HG03571 (cell line): ENCODE measurements around the gene LRRC2.
"Not testable (repeated sequence)": the region's sequence is repeated elsewhere in the genome, so short reads cannot be mapped to it uniquely, and the experiment has no call there.

Source experiments
- ATAC-seq: cut with Tn5 transposase; IDR thresholded peaks from one replicate; pipeline ENCODE4 v1.9.1; 2021; ENCODE audit not compliant: unreplicated experiment

The LRRC2 gene

DNA sequence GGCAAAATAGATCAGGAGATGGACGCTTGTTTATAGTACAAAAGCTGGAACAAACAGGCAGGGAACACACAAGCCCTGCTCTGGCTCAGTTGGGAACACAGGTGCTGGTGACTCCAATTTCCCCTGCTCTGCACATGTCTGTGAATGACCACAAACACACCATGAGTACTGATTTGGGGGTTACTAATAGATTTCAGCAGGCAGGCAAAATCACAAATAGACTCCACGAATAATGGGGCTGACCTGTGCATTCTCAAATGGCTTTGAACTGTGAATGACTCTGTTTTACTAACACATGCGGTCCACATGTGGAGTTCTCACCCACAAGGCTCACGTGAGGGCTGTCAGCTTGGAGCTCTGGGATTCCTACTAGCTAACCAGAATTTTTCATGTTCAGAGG, 64.4 kb downstream of the LRRC2 start:
- no peak for ATAC-seq

DNA sequence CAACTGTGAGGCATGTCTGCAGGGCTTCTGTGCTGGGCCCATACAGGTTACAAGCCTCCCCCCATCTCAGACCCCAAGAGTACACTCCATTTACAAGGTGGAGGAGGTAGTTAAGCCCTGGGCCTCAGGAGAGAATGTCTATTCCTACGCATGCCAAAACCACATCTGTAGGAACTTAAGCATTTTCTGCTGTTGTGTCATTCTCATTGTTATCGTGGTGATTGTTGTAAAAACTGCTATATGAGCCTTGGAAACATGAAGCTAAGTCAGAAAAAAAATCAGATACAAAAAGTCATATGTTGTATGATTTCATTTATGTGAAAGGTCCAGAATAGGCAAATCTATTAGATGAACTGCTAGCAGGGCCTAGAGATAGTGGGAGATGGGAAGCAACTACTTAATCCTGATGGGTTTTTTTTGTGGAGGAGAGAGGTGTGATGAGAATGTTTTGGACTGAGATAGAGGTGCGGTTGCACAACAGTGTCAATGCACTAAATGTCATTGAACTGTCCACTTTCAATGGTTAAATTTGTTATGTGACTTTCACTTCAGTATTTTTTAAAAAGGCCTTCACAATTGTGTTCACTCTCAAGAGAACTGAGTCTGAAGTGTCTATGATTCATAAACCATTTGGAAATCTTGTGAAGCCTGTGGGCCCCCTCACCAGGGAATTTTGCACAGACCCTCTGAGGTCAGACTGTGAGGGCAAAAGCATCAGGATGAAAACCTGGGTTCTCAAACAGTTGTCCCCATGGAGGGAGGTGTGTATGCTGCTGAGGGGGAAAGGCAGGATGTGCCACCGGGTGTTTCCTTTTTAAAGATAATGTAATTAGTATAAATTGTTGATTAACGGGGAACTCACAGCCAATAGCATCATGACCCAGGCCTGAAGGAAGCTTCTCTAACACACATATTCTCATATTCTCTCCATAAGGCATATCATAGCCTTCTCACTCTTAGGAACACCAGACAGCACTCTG, 65.2 kb downstream of the LRRC2 start:
- ATAC-seq, result no peak

DNA sequence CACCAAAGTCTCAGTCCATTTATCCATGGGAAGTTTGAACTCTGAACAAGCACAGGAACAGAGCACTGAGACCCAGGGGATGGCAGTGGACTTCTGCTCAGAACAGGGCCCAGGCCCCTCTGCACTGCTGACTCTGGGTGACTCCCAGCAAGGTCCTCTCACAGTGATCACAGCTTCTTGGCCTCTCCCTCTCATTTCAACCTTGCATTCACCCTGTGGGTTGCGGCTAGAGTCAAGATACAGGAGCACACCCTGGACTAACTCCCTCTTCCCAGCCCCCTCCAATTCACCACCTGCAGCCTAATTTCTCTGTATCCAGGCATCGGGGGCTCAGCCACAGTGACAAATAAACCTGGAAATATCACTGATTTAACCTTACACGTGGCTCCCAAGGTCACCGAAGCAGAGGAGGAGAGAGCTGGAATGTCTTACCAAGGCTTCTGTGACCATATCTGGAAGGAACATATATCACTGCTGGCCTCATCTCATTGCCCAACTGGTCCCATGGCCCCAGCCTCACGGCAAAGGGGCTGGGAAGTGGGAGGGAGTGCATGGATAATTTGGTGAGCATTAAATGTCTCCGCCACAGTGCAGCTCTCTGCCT, 67.1 kb downstream of the LRRC2 start:
- no peak for ATAC-seq

DNA sequence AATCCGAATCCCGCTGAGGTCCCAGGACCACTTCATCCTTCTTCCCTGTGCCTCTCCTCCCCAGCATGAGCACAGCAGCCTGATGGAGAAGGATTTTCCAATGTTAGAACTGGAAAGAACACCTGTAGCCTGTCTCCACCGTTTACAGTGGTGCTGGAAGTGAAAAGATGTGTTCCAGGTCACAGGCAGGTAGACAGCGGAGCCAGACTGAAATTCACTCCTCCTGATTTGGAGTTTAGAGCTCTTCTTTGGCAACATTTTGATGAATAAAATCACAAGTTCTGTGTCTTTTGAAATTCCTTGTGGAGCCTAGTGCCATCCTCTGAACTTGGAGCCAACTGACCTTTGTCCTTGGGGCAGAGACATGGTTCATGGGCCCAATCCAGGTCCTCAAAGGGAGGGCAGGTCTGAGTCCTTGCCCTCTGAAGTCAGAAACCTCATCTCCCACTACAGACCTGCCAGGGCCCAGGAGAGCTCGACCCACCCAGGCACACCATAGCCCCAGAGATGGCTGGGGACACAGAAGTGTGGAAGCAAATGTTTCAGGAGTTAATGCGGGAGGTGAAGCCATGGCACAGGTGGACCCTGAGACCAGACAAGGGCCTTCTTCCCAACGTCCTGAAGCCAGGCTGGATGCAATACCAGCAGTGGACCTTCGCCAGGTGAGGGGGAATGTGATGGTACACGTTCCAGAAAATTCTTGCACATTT, 68.4 kb downstream of the LRRC2 start, which contains the start of gene RTP3:
TSS of gene RTP3 (plus strand) at position 421 of the 710 bp plus-strand sequence. CDS start at position 508, 87 bp downstream.
- no peak for ATAC-seq

DNA sequence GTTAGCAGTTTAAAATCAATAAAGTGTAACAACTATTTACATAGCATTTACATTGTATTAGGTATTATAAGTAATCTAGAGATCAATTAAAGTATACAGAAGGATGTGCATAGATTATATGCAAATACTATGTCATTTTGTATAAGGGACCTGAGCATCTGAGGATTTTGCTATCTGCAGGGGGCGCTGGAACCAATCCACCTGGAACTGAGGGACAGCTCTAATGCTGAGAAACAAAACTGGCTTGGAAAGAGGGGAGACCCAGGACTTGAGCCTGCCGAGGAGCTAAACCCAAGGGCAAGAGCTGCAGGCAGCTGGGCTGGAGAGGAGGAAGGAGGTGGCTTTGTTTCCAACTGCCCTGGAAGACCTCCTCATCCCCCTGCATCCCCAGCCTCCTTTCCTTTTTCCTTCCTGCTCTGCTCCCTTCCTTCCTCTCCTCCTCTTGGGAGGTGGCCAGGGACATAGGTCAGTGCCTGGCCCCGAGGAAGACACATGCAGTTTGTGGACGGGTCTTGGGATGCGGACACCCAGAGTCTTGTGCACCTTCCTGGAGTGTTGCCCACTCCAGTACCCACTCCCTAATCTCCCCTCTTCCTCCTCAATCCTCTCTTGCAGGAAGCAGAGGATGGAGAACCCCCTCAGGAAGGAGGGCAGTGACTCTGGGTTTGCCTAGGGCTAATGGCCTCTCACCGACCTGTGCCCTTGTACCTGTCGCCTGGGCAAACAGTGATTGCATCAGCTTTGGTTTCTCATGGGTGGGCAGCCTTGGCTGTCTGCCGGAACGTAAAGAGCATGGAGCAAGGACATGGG, 69.2 kb downstream of the LRRC2 start:
- ATAC-seq, result no peak

DNA sequence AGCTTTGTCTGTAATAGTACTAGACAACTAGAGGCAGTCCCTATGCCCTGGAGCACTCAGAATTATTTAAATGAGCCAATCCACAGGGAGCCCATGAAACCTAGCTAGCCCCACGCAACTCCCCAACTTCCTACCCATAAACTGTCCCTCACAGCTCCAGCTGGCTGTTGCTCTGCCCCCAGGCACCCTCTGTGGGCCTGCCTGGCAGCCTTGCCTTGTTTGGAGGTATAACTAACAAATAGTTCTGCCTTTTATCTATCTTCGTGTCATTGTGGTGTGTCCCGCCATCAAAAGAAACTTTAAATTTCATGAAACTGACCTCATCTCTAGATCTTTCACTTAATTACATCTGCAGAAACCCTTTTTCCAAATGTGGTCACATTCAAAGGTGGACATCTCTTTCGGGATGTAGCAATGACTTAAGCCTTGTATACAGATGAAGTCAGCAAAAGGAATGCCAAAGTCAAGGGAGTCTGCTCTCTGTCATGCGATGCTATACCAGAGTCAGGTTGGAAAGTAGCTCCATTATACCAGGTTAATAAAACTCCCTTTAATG, 70.1 kb downstream of the LRRC2 start:
- no peak for ATAC-seq

DNA sequence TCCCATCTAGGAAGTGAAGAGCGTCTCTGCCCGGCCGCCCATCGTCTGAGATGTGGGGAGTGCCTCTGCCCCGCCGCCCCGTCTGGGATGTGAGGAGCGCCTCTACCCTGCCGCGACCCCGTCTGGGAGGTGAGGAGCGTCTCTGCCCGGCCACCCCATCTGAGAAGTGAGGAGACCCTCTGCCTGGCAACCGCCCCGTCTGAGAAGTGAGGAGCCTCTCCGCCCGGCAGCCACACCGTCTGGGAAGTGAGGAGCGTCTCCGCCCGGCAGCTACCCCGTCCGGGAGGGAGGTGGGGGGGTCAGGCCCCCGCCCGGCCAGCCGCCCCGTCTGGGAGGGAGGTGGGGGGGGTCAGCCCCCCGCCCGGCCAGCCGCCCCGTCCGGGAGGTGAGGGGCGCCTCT, 71.6 kb downstream of the LRRC2 start:
- not testable (repeated sequence) for ATAC-seq

DNA sequence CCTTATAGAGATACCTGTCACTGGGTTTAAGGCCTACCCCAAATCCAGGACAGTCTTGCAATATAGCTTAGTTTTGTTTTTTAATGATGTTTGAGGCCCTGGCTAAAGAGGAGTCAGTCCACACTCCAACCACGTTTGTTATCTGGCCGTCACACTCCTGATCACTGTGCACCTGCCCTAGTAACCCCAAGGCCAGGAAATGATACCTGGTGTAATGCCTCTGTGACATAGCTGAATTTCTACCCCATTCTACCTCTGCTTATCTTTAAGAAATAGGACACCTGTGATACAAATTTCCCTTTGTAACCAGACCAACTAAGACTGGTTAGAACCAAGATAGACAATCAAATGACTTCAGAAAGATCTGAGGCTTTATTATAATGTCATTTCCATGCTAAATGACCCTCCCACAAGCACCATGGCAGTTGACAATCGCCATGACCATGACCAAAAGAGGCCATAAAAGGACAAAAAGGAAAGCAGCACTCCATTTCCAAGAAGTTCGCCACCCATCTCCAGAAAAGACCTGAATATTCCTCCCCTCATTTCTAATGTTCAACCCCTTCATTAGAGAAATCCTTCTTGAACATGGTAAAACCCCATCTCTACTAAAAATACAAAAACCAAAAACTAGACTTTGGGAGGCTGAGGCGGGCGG, 73.1 kb downstream of the LRRC2 start:
- ATAC-seq, result no peak

DNA sequence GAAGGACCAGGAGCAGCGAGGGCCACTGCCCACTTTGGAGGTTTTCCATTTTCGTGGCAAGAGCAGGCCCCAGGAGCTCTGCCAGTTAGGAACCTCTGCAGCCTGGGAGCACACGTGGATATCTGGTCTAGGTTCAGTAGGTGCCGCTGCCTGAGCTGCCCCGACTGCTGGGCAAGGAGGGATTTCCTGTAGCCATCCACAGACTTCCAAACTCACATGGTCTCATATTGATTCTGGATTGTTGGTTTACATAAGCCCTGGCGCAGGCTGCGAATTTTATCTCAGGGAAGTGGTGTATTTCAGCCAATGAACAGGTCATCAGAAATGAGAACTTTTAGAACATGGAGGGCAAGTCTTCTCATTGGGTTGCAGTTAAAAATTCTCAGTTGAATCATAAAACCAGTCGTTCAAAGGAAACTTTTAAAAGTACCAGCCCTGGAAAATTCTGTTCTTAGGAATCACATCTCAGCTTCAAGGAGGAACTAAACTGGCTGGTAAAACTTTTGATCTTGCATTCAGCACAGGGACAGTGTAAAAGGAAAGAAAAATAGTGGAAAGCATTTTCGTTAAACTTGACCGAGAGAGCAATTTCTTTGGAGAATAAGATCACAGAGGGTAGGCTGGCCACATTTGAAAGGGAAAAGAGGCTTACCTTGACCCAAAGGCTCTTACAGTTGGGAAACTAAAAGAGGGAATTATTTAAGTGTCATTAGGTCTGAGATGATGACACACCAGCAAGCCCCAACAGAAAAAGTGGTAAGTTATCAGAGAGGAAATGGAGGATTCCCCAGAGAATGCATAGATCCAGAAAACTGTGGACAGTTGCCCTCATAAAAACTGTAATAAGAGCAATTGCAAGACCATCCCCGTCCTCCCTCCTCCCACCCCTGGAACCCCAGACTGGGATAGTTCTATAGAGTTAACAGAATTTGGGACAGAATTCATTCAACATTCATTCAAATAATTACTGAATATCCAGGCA, 74.7 kb downstream of the LRRC2 start:
- no peak for ATAC-seq

DNA sequence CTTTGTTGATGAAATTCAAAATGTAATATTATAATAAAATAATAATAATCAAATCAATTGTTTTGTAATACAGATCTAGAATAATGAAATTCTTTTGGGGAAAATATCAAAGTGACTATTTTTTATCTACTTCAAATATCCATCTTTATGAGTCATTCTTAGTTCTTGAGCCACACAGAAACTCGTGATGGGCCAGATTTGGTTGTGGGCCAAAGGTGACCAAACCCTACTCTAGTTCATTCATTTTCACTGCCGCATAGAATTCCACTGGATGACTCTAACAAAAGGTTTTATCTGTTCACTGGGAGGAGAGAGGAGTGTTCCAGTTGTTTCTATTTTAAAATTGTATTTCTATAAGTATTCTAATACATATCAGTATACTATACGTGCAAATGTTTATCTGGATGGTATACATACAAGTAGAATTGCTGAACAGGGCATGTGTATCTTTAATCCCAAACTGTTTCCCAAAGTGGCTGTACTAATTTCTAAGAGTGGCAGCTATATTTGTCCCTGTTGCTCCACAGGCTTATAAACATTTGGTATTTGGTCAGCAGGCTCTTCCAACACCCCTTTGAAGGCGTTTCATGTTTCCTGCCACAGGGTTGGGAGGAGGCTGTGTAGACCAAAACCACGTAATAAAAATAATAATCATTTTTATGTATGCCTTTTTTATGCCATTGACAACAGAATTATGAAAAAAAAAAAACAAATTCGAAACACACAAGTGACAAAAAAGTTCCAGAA, 75.6 kb downstream of the LRRC2 start:
- ATAC-seq, result no peak

DNA sequence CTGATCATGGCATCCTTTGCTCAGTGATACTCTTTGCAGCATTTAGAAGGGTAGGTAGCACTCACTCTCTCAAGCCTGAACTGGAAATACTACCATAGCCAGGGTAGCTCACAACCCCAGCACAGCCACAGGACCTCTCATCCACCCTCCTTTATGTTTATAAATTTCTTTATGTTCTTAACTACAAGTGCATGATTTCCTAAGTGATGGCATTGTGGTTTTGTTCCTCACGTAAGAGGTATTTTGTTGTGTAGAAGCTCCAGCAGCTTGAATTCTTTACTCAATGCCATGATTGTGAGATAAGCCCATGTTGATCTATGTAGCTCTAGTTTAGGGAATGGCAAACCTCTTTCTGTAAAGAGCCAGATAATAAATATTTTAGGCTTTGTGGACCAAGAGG, 76.2 kb downstream of the LRRC2 start:
- ATAC-seq, result no peak

DNA sequence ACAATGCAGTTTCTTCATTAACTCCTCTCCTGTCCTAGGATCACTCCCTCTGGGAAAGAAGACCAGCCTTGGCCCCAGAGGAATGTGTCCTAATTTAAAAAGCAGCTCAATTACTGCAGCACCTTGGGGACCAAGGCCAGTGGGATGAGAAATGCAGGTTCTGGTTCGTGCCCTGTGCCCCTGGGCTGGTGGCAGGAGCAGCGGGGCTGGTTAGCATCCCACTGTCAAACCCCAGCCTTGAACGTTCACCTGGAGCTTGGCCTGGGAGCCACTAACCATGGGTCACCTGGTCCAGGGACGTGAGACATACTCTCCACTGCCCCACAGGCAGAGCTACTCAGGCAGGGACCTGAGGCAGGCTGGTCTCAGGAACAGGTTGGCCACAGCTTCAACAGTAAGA, 76.7 kb downstream of the LRRC2 start:
- ATAC-seq, result no peak

DNA sequence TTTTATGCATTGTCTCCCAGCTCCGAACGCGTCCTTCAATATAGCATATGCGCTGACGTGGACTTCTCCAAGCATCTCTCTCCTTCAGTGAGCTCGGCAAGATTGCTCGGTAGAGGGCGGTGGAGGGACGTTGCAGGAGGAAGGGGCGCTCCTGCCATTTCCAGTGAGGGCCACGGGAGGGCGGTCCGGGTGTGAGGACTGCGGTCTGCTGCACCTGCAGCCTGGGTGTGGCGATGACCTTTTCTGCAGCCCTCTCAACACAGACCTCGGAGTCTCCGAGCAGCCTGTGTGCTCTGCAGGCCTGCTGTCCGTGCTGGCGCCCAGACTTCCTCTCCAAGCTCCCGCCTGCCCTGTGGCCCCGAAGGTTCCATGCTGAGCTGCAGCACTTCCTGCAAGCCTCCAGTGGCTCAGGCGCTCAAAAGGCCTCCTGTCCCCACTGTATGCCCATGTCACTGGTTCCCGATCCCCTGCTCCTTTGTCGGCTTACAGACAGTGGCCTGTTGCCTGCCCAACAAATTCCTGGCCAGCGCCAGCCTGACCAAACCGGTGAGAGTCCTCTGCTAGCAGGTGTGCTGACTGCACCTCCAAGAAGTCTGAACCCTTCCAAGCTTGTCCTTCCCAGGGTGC, 77.3 kb downstream of the LRRC2 start:
- ATAC-seq, result peak; percentile 85

DNA sequence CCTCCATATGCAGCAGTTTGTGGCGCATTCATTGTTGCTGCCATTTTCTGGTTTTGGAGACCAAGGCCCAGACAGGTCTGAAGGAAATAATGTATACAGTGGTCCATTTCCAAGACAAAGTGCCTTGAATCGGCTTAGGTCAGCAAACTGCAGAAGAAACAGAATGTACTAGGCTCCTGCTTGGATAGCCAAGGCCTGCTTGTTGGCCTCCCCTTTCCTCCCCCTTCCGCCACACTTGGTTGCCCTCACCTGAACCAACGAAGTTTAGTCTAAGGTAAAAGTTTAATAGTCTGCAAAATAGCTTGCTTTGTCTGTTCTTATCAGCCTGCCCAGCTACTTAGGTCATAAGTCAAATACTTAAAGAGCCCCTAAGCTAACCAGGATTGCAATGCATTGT, 80.3 kb downstream of the LRRC2 start:
- no peak for ATAC-seq

DNA sequence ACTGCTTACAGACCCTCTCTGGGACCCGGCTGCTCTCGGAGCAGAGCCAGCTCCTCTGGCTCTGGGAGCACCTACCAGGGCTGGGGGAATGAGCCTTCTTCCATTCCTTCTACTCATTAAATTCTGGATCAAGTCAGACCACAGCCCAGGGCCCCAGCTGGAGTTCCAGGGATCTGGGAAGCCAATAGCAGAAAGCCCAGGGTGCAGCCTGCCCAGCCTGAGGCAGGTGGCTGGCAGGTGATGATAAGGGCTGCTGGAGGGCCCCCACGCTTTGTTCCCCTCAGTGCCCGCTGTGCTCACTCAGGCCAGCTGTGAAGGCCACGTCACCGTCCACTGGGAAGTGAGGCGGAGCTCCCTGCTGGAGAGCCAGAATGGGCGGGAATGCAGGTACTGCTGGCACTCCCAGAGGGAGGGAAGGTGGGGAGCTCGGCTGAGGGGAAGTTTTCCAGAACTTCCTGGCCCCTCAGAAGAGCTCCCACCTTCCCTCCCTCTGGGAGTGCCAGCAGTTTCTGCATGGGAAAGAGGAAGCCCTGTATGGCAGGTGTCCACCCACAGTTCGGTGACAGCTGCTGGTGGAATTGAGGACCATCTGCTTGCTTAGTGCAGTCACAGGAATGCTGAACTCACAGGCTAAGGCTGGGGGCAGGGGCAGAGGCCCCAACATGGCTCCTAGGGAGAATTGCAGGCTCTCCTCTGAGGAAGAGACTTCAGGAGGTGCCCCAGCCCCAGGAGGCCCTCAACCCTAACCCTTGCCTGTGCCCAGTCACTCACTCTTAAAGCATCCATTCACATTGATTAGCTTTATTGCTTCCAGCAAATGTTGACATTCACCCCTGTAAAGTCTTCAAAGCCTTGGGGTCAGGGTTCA, 81.0 kb downstream of the LRRC2 start:
- no peak for ATAC-seq

DNA sequence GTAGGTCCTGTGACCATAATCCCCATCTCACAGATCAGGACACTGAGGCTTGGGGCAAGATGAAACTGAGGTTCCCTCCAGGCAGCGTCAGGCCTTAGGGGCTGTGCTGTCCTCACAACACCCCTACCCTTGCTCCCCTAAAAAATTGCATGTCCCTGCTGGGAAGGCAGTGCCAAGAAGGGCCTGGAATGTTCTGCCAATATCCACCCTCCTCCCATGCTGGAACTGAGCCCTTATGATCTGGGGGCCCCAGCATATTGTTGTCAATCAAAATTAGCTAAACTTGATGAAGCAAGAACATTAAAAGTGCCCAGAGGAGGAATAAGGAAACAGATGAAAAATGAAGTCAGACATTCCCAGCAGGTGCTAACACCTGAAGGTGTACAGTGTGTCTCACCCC, 81.7 kb downstream of the LRRC2 start:
- ATAC-seq, result no peak

DNA sequence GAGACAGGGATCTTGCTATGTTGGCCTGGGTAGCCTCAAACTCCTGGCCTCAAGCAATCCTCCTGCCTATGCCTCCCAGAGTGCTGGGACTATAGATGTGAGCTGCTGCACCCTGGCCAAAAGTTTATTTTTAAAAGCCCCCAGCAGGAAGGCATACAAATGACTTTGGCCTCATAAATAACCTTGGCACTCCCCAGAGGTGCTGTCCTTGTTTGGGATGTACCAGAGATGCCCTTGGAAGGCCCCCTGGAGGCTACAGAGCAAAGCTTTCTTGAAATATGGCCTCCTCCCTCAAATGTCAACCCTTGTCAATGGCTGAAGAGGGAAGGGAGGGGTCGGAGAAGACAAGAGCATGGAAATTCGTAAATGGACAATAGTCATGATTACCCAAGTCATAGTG, 82.3 kb downstream of the LRRC2 start:
- ATAC-seq, result no peak
